DMS114 treated with DMSO at 0.1 percent for 48 hours (cell line): ENCODE data around the gene SMARCA2.

Source experiments
- DNase-seq: peaks from one replicate; lab custom pipeline; 2025; ENCODE audit not compliant: unreplicated experiment; lab: John Stamatoyannopoulos, UW

SMARCA2 gene

GRCh38 chr9:2039294-2040180 is 24.4 kb downstream of the SMARCA2 start:
- DNase-seq: no peak

- DNase-seq: no peak
Measured at GRCh38 chr9:2040828-2041227, 25.7 kb downstream of the SMARCA2 start.

GRCh38 chr9:2041736-2042135 is 26.6 kb downstream of the SMARCA2 start:
- DNase-seq: no peak

GRCh38 chr9:2043243-2043642 is 28.1 kb downstream of the SMARCA2 start:
- no peak for DNase-seq

DNA sequence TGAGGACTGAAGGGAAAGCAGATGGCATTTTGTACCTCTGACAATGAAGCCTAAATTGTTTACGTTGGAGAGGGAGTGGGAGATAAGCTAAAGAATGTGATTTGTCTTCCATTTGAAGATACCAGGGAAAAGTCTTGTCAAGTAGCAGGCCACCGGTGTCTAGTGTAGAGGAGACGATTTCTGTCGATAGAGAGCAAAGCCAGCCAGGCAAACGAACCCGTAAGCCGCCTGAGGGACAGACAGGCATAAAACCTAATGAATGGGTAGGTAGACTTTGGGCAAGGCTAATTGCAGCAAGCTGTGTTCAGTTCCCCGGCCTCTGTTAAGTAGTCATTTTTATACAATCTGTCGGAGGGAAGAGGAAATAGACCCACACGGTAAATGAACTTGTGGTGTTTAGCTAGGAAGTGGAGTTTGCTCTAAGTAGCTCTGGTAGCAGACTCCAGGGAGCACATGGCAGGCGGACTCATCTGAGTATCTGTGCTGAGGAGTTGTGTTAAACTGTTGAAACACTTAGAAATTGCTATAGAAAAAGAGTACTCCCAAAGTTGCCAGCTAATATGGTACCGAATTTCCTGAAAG is 28.8 kb downstream of the SMARCA2 start:
- DNase-seq: no peak

GRCh38 chr9:2047144-2047671 is 32.1 kb downstream of the SMARCA2 start:
- DNase-seq: no peak

DNA sequence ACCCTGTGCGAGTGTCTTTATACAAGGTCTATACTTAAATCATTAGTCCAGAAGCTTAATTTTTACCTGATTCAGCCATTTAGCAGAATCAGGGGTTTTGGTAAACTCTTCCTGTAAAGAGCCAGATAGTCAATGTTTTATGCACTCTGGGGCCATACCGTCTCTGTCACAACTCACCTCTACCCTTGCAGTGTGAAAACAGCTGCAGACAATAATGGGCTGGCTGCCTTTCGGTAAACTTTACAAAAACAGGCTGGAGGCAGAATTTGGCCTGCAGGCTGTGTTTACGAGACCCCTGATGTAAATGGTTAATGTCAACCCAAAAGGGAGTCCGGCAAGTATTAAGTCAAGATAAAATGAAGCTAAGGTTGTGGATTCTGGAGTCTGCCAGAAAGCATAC is 32.8 kb downstream of the SMARCA2 start:
- no peak for DNase-seq

DNA sequence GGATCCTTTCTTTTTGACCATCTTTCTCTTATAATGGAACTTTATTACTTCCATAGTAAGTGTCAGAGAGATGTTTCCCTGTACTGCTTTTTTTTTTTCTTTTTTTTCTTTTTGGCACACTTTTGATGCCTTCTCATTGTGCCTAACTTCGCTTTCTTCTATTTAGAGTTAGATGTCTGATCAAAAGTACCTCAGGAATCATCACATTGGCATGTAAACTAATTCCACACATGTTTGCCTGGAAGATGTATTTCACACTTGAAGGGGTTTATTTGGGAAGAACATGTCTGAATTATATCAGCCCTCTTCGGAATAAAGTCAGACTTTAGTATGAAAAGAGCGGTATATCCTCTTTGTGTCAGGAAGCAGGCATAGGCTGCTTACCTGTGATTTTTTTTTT is 35.1 kb downstream of the SMARCA2 start:
- no peak for DNase-seq

DNA sequence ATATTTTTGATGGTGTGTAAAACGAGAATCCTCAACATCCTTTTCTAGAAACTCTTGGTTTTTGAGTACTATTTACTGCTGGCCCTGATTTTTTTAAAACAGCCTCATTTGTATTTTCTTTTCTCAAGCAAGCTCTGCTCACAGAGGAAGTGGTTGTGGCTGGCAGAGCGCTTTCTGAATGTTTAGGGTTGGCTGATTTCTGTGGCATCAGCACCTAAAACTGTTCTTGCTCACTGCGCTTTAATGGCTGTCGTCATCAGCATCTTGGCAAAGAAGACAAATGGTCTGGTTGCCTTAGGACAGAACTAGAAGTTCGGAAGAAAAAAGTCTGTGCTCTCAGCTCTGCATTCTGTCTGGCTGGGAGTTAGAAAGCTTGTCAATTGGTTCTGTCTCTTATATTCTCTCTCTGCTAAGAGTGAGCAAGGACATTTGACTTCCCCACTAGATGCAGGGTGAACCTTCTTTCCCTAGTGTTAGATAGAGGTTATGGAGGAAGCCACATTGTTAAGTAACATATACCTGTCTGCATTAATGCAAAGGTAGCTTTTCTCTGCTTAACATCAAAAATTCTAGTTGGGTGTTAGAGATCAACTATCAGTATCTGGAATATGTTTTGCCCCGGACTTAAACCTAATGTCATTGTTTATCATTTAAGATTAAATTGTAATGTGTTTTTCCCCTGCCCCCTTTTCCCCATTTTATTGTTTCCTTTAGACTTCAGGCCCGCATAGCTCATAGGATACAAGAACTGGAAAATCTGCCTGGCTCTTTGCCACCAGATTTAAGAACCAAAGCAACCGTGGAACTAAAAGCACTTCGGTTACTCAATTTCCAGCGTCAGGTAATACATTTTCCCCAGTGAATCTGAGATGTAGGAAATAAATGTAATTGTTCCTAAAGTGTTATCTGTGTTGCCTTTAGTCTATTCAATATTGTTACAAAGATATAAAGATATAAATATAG is 39.0 kb downstream of the SMARCA2 start:
- no peak for DNase-seq

GRCh38 chr9:2055203-2055658 is 40.1 kb downstream of the SMARCA2 start:
- no peak for DNase-seq

GRCh38 chr9:2059274-2059929 is 44.3 kb downstream of the SMARCA2 start:
- no peak for DNase-seq

GRCh38 chr9:2060424-2060823 is 45.3 kb downstream of the SMARCA2 start:
- DNase-seq: no peak

GRCh38 chr9:2065704-2066103 is 50.6 kb downstream of the SMARCA2 start:
- DNase-seq: no peak

GRCh38 chr9:2066312-2067273 is 51.4 kb downstream of the SMARCA2 start:
- DNase-seq: no peak

DNA sequence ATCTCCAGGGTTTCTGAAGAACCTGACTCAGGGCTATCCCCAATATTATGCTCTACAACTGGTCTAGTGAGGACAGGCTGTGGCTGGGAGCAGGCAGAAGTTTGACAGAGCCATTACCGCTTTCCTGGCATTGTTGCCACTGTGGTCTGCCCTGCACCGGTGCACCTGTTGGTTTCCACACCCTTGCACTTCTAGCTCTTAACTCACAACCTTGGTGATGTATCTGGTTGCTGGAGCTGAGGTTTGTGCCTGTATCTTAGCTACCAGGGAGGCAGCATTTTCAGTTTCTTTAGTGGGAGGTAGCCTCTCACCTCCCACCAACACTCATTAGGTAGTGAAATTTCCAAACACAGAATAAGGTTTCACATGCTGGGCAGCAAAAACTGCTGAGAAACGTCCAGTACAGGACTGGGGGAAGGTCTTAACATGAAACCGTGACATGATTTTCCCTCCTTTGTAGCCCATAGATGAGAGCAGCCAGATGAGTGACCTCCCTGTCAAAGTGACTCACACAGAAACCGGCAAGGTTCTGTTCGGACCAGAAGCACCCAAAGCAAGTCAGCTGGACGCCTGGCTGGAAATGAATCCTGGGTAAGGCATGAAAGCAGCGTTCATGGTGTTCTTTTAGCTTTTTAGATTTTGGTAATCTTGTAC is 57.7 kb downstream of the SMARCA2 start:
- no peak for DNase-seq

DNA sequence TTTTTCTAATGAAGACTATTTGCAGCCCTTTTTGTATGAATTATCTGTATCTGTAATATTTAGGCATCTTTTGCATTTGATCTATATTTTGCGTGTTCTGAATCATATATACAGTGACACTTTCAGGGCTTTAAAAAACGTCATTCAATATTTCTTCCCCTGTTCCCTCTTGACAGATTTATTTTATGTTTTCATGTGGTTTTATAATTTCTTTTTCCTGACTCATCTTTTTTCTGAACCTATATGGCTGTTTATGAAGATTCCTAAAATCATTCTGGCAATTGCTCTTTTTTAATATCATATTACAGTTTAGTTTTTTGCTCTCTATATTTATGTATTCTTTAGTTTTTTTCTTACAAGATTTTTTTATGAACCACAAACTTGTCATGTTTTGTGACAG is 67.6 kb downstream of the SMARCA2 start:
- DNase-seq: no peak

DNA sequence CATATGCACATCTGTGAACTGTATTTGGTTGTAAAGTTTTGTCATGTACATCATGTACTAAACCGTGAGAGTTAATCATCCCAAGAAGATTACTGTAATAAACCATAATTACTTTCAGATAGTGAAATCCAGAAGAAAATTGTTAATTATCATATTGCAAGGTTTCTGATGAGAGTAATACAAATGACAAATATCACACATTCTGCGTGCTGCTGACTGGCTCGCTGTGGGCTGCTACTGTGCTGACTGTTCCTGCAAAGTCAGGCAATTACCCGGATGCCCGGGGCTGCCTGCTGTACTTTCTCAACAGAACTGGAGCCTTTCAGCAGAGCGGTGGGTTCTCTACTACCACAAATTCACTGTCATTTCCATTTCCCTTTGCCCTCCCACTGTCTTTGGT is 68.3 kb downstream of the SMARCA2 start:
- DNase-seq: no peak

DNA sequence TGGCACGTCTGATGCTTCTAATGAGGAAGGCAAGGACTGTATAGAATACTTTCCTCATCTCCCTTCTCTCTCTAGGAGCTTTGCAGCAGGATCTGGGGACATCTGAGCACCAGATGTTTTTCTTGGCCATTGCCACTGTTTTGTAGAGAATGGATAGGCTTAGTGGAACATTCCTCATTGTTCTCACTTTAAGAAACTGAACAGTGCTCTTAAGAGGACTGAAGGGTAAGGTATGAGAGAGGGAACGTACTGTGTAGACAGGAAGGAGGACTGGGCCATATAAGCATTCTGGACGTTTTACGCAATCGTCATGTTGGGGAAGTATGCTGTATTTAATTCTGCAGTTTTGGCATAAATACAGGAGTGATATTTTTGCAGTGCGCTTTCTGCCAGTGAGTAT is 70.6 kb downstream of the SMARCA2 start:
- no peak for DNase-seq

- no peak for DNase-seq
Measured at GRCh38 chr9:2086116-2086515, 71.0 kb downstream of the SMARCA2 start.
